Dermis microvascular lymphatic vessel endothelial cell (primary cell): Measurements from ENCODE around the gene MSH2. TPM values are rescaled to one million over a fixed set of nuclear protein-coding genes. Genes with fewer than 3 reads are reported as not detected.

Experiments
- DNase-seq, 2 donors: peaks; one replicate each; pipeline versions ENCODE4 v3.0.0 to v3.0.0-alpha.2; 2010; ENCODE audit warnings: low read depth in 2 of 2
- total RNA-seq: library from RNA; depleted of rRNA; stranded (reverse); fragments of >200 nt; gene quantifications from 2 replicates; pipeline ENCODE4 v1.2.1, GENCODE V29; 2014

Gene MSH2
- total RNA-seq, 1 donor from 2014 or later = 31.1 TPM

DNA sequence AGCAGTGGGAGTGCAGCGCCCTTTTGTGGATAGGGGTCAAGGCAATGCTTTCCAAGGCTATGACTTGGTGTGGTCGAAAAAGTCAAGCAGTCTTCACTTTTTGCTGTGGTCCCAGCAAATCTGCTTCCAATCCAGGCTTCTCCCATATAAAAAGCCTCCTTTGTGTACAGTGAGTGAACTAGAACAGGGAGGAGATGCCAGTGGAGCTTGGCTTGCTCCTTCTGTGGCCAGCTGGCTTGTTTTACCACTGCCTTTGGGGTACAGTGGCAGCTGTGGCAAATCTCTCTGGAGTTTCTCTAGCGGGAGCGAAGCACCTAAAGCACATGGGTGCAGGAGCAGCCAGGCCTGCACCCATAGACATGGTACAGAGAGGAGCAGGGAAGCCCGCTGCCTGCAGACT, 103.5 kb downstream of the MSH2 start:
- no peak for DNase-seq

- DNase-seq = no peak
Observed at GRCh38 chr2:47508080-47508479, 105.1 kb downstream of the MSH2 start.

DNA sequence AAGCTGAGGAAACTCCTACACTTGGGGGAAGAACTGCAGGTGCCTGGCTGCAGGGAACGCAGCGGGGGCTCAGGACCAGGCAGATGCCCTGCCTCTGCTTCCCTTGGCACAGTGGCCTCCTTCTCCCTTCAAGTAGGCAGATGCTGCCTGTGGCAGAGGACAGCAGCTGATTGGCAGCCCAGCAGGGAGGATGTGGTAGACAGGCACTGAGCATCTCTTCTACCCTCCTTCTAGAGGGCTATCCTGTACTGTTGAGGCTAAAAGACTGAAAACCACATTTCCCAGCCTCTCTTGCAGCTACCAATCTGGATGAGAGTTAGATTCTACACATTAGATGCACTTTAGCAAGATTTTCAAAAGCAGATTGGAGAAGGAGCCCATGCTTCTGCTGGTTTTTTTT, 105.7 kb downstream of the MSH2 start:
- no peak for DNase-seq

GRCh38 chr2:47509250-47509649, 106.3 kb downstream of the MSH2 start:
- peak; percentile 4 to 71 for DNase-seq

- no peak for DNase-seq
Observed at GRCh38 chr2:47509821-47510385, 106.9 kb downstream of the MSH2 start.

DNA sequence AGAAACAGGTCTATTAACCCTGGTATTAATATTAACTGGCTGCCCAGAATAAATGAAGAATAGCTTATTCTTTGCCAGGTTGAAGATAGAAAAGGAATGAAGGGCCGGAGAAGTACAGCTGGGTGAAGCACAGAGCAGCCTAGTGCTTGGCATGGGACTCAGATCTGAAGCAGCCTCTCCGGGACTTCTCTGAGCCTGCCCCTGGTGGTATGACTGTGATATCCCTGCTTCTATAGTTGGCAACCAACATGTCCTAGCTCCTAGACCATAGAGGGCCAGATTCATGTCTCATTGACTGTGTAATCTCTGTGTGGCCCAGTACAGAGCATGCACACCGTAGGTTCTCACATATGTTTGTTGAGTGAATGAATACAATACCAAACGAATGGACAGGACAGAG, 107.8 kb downstream of the MSH2 start:
- no peak for DNase-seq

DNA sequence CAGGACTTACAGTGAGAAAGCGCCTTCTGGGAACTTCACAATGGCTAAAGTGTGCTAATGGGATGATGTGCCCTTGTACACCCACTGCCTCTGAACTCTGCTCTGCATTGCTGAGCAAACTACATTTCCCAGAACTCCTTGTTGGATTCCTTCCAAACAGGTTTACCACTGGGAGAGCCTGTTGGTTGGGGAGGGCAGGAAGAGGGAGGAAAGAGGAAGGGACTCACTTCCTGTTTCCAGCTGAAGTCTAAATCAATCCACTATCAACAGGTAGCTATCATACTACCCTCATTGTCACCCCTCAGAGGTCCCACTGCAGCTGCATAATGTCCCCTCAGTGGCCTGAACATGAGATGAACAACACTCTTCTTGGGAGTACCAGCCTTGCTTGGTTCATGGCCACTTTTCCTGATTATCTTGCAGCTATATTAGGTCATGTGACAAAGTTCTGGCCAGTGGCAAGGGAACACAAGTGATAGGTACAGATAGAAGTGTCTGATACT, 109.7 kb downstream of the MSH2 start:
- peak in 1 of 2 donors; percentile 21 for DNase-seq

GRCh38 chr2:47513981-47514520, 111.1 kb downstream of the MSH2 start:
- no peak for DNase-seq

- DNase-seq = no peak
Observed at GRCh38 chr2:47516360-47517104, 113.6 kb downstream of the MSH2 start.

- DNase-seq = no peak
Observed at GRCh38 chr2:47518497-47519146, 115.7 kb downstream of the MSH2 start.

- DNase-seq = no peak
Observed at GRCh38 chr2:47519147-47519537, 116.2 kb downstream of the MSH2 start.

DNA sequence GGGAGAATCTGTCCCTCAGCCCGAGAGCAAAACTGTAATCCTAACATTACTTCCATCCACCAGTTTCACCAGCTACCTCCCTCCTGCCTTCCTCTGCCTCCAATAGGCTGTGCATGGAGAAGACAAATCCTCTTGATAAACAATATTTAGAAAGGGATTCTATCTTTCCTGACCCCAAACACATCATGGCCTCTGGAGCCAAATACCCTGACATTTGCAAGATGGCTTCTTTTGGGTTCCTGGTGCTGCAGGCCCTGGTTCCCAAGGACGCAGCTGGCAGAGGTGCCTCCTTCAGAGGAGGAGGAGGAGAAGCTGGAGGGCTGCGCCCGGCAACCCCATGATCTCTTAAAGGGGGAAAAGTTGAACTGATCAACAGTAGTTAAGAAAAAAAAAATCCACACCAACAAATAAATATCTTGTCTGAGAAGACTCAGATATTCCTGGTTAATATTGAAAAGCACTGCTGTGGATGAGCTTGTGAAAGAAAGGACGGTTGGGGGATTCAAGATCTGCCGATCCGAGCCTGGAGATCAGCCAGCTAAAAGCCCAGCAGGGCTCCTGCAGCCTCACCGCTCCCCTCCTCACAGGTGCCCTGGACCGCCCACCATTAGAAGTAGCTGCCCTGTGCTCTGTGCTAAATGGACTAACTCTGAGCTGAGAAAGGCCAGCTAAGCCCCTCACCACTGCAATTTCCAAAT, 116.8 kb downstream of the MSH2 start:
- DNase-seq = no peak

GRCh38 chr2:47520302-47520630, 117.3 kb downstream of the MSH2 start:
- no peak for DNase-seq

- DNase-seq = peak in 1 of 2 donors; percentile 67
Observed at GRCh38 chr2:47520825-47521665, 118.1 kb downstream of the MSH2 start.

DNA sequence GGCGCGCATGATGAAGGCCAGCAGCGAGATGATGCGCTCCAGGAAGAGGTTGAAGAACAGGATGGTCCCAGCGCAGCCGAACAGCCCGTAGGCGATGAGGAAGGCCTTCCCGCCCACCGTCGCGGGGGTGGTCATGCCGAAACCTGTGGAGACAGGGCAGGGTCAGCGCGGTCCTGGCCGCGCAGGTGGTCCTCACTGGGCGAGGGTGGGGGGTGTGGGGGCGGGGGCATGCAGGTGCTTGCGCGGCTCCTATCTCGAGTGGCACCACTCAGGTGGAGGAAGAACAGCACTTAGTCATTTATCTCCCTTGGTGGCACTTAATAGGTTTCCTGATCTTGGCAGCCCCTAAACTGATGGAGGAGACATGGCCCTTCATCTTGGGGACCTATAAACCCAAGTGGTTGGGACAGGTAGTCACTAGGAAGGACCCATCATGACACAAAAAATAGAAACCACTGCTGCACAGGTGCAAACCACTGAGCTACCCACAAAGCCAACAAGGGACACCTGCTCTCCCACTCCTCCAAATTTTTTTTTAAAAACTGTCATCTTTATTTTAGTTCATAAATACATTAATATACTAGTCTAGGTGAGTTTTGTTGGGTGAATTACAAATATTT, 118.8 kb downstream of the MSH2 start:
- no peak for DNase-seq

- DNase-seq = no peak
Observed at GRCh38 chr2:47525167-47525566, 122.2 kb downstream of the MSH2 start.

DNA sequence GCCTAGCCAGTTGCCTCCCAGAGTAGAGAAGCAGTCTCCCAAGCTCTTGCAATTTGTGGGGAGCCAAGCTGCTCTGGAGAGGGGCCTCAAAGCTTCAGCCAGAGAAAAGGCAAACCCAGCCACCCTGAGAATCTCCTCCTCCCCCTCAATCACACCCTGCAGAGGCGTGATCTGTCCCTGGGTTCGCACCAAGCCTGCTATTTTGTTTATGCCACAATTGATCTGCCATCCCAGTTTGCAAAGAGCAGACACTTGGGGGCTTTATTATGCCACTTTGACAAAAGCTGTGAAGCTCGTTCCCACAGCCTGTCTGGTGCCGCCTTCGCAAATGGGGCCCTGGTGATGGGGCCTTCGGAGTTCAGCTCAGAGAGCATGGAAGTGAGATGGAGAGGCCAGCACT, 125.5 kb downstream of the MSH2 start:
- DNase-seq = no peak

DNA sequence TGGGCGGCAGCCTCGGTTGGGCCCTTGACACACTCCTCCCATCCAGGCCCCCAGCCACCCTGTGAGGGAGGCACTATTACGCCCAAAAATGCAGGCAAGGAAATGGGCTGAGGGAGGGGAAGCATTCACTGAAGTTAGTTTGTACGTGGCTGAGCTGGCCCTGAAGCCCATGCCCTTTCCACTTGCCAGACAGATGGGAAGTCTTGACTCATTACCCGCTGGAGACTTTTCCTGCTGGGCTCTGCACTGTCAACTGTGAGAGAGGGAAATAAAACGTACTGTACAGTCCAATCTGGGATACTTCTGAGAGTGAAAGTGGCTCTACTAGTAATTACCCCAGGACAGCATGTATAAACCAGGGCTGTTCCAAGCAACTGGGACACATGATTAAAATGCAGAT, 125.9 kb downstream of the MSH2 start:
- DNase-seq = peak in 1 of 2 donors; percentile 78

- DNase-seq = no peak
Observed at GRCh38 chr2:47530105-47530760, 127.3 kb downstream of the MSH2 start.
